ENCODE results near the gene MYL4. TPM values are rescaled to one million over a fixed set of nuclear protein-coding genes. Genes with fewer than 3 reads are reported as not detected.
A peak's percentile ranks its signal among the peaks of the same experiment; 100 is the strongest.

The MYL4 gene
- total and polyA plus RNA-seq, 4 experiments from 2014 or later = not detected

- DNase-seq = no peak
- Histone ChIP-seq H3K4me3 (ENCODE audit: low read length in 2 of 2) (no peak overlapping the region), H3K27ac (ENCODE audit: low read depth, low read length) (no peak overlapping the region), H3K36me3 (ENCODE audit: insufficient read depth, low read length) (no peaks in the 10 kb centered on the region), H3K4me1 (ENCODE audit: insufficient read depth, low read length) (peaks cover 12% of the 10 kb centered on the region), H3K27me3 (ENCODE audit: insufficient read depth, low read length) (no peaks in the 10 kb centered on the region), H3K9me3 (ENCODE audit: control insufficient read depth in 1 of 2, low read length in 2 of 2) (no peaks in the 10 kb centered on the region)
- Mint-ChIP-seq H3K4me1 (peaks cover 10 to 13% (median 12%) of the 10 kb centered on the region in 4 donors), H3K27ac (no peak overlapping the region), H3K9me3 (peaks cover 0 to 2% (median 0%) of the 10 kb centered on the region in 8 donors), H3K27me3 (peaks cover 2 to 7% of the 10 kb centered on the region in 2 donors), H3K4me3 (no peak overlapping the region), H3K36me3 (no peaks in the 10 kb centered on the region)
- ChIA-PET CTCF (ENCODE audit: partially characterized antibody) (interaction anchor here (1.0 to 4.5 kb wide), 7 partner anchors 9 to 384 kb away, joined by 3 to 42 read pairs (median 5); no protein-coding TSS in a partner anchor), POLR2A (ENCODE audit: partially characterized antibody) (no interaction called here)
- intact Hi-C loops (cut with micrococcal nuclease) = no loop called here
Measured at GRCh38 chr17:47231334-47231733, 22.2 kb downstream of the MYL4 start.

GRCh38 chr17:47231866-47232265 is 22.7 kb downstream of the MYL4 start:
- Mint-ChIP-seq H3K27me3 (peaks cover 2 to 7% of the 10 kb centered on the region in 2 donors), H3K36me3 (no peaks in the 10 kb centered on the region), H3K4me3 (no peak overlapping the region), H3K27ac (no peak overlapping the region), H3K4me1 (peaks cover 10 to 13% (median 12%) of the 10 kb centered on the region in 4 donors), H3K9me3 (peaks cover 0 to 2% (median 0%) of the 10 kb centered on the region in 8 donors)
- intact Hi-C loops (cut with micrococcal nuclease) = no loop called here
- no peak for DNase-seq
- H3K4me3 ChIP-seq (ENCODE audit: low read length in 2 of 2) = no peak overlapping the region
- no peaks in the 10 kb centered on the region for H3K36me3 ChIP-seq (ENCODE audit: insufficient read depth, low read length)
- peaks cover 12% of the 10 kb centered on the region for H3K4me1 ChIP-seq (ENCODE audit: insufficient read depth, low read length)
- no peaks in the 10 kb centered on the region for H3K27me3 ChIP-seq (ENCODE audit: insufficient read depth, low read length)
- ChIA-PET CTCF (ENCODE audit: partially characterized antibody) (interaction anchor here (1.0 to 4.5 kb wide), 6 partner anchors 9 to 384 kb away, joined by 3 to 42 read pairs (median 4); no protein-coding TSS in a partner anchor), POLR2A (ENCODE audit: partially characterized antibody) (no interaction called here)
- no peaks in the 10 kb centered on the region for H3K9me3 ChIP-seq (ENCODE audit: control insufficient read depth in 1 of 2, low read length in 2 of 2)
- H3K27ac ChIP-seq (ENCODE audit: low read depth, low read length) = no peak overlapping the region

GRCh38 chr17:47232465-47232864 is 23.3 kb downstream of the MYL4 start:
- Mint-ChIP-seq H3K36me3 (no peaks in the 10 kb centered on the region), H3K4me1 (peaks cover 10 to 13% (median 12%) of the 10 kb centered on the region in 4 donors), H3K27me3 (peaks cover 2 to 7% of the 10 kb centered on the region in 2 donors), H3K9me3 (no peaks in the 10 kb centered on the region), H3K4me3 (no peak overlapping the region), H3K27ac (peak overlapping the region in 2 of 7 donors; percentile 75 to 76)
- Histone ChIP-seq H3K9me3 (ENCODE audit: control insufficient read depth in 1 of 2, low read length in 2 of 2) (no peaks in the 10 kb centered on the region), H3K36me3 (ENCODE audit: insufficient read depth, low read length) (no peaks in the 10 kb centered on the region), H3K27me3 (ENCODE audit: insufficient read depth, low read length) (no peaks in the 10 kb centered on the region), H3K4me3 (ENCODE audit: low read length in 2 of 2) (no peak overlapping the region), H3K27ac (ENCODE audit: low read depth, low read length) (no peak overlapping the region), H3K4me1 (ENCODE audit: insufficient read depth, low read length) (peaks cover 12% of the 10 kb centered on the region)
- CTCF ChIA-PET (ENCODE audit: partially characterized antibody) = no interaction called here
- POLR2A ChIA-PET (ENCODE audit: partially characterized antibody) = no interaction called here
- no peak for DNase-seq
- intact Hi-C loops (cut with micrococcal nuclease) = no loop called here

DNA sequence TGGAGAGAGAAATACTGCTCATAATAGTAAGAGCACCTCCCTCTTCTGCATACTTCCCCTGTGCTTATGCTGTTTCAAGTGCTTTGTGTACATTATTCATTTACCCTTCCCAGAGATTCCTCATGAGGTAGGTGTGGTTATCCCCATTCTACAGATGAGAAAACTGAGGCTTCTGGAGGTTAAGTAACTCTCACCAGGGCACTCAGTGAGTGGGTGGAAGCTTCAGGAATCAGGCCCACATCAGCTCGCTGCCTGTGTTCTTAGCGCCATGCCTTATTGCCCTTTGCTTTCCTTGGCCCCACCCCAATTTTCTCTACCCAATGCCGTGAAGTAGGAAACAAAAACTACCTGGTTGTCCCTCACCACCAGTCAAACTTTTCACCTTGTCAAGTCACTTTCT is 26.4 kb downstream of the MYL4 start:
- Histone ChIP-seq H3K9me3 (ENCODE audit: control insufficient read depth in 1 of 2, low read length in 2 of 2) (no peaks in the 10 kb centered on the region), H3K27ac (ENCODE audit: low read depth, low read length) (no peak overlapping the region), H3K36me3 (ENCODE audit: insufficient read depth, low read length) (no peaks in the 10 kb centered on the region), H3K4me1 (ENCODE audit: insufficient read depth, low read length) (peaks cover under 1% of the 10 kb centered on the region), H3K27me3 (ENCODE audit: insufficient read depth, low read length) (no peaks in the 10 kb centered on the region), H3K4me3 (ENCODE audit: low read length in 2 of 2) (no peak overlapping the region)
- peaks cover 0 to 3% of the 10 kb centered on the region in 2 donors for H3K27me3 Mint-ChIP-seq
- intact Hi-C loops (cut with micrococcal nuclease) = no loop called here
- ChIA-PET POLR2A (ENCODE audit: partially characterized antibody) (no interaction called here), CTCF (ENCODE audit: partially characterized antibody) (no interaction called here)
- no peak overlapping the region for H3K4me3 Mint-ChIP-seq
- no peak overlapping the region for H3K27ac Mint-ChIP-seq
- DNase-seq = no peak
- no peaks in the 10 kb centered on the region for H3K36me3 Mint-ChIP-seq
- peaks cover 0 to 1% (median 0%) of the 10 kb centered on the region in 8 donors for H3K9me3 Mint-ChIP-seq
- H3K4me1 Mint-ChIP-seq = peaks cover 0 to 12% (median 7%) of the 10 kb centered on the region in 4 donors

DNA sequence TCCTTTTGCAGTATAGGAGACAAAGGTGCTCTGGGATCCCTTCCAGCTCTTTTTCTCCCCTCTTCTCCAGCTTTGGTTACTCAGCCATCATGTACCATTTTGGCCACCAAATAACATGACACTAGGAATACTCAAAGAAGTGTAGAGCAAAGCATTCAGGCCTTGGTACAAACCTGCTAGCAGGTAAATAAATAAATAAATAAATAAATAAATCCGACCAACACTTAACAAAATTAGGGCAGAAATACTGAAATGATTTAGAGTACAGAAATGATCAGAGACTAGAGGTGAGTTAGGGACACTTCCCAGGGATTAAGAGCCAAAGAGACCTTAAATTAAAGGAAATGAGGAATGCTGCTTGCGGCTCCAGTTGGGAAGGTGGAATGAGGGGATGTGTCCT is 26.8 kb downstream of the MYL4 start:
- CTCF ChIA-PET (ENCODE audit: partially characterized antibody) = no interaction called here
- H3K27ac Mint-ChIP-seq = peak overlapping the region in 1 of 7 donors; percentile 38
- intact Hi-C loops (cut with micrococcal nuclease) = no loop called here

DNA sequence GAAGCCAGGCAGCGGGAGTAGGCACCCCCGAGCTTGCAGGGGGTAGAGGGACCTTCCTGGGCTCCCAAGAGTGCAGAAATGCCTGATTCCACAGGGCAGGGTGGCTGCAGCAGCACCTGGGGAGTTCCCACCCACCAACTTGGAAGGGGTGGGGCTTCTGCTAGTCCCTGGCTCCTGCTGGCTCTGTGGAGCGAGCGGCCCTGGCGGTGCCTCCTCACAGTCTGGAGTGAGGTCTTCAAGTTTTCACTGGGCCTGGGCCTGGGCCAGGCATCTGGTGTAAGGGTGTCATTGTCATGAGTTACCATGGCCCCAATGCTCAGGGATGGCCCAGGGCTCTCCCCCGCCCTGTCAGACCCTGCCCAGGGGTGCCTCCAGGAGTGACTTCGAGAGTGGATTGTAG is 28.7 kb downstream of the MYL4 start:
- H3K9me3 Mint-ChIP-seq = peaks cover 0 to 1% (median 0%) of the 10 kb centered on the region in 8 donors
- Histone ChIP-seq H3K27ac (ENCODE audit: low read depth, low read length) (no peak overlapping the region), H3K27me3 (ENCODE audit: insufficient read depth, low read length) (no peaks in the 10 kb centered on the region), H3K9me3 (ENCODE audit: control insufficient read depth in 1 of 2, low read length in 2 of 2) (no peaks in the 10 kb centered on the region), H3K4me1 (ENCODE audit: insufficient read depth, low read length) (no peaks in the 10 kb centered on the region), H3K36me3 (ENCODE audit: insufficient read depth, low read length) (no peaks in the 10 kb centered on the region), H3K4me3 (ENCODE audit: low read length in 2 of 2) (no peak overlapping the region)
- POLR2A ChIA-PET (ENCODE audit: partially characterized antibody) = no interaction called here
- peaks cover 0 to 14% (median 8%) of the 10 kb centered on the region in 4 donors for H3K4me1 Mint-ChIP-seq
- intact Hi-C loops (cut with micrococcal nuclease) = no loop called here
- CTCF ChIA-PET (ENCODE audit: partially characterized antibody) = no interaction called here
- H3K27ac Mint-ChIP-seq = no peak overlapping the region
- no peaks in the 10 kb centered on the region for H3K27me3 Mint-ChIP-seq
- H3K36me3 Mint-ChIP-seq = no peaks in the 10 kb centered on the region
- no peak for DNase-seq
- no peak overlapping the region for H3K4me3 Mint-ChIP-seq

More for the DNA sequence above, 26.8 kb downstream of the MYL4 start:
- H3K4me3 Mint-ChIP-seq = no peak overlapping the region
- Histone ChIP-seq H3K27me3 (ENCODE audit: insufficient read depth, low read length) (no peaks in the 10 kb centered on the region), H3K9me3 (ENCODE audit: control insufficient read depth in 1 of 2, low read length in 2 of 2) (no peaks in the 10 kb centered on the region), H3K27ac (ENCODE audit: low read depth, low read length) (no peak overlapping the region), H3K4me1 (ENCODE audit: insufficient read depth, low read length) (no peaks in the 10 kb centered on the region), H3K36me3 (ENCODE audit: insufficient read depth, low read length) (no peaks in the 10 kb centered on the region), H3K4me3 (ENCODE audit: low read length in 2 of 2) (no peak overlapping the region)
- H3K4me1 Mint-ChIP-seq = peaks cover 0 to 14% (median 8%) of the 10 kb centered on the region in 4 donors
- H3K9me3 Mint-ChIP-seq = peaks cover 0 to 1% (median 0%) of the 10 kb centered on the region in 8 donors
- no peak for DNase-seq
- no peaks in the 10 kb centered on the region for H3K36me3 Mint-ChIP-seq
- no peaks in the 10 kb centered on the region for H3K27me3 Mint-ChIP-seq
- POLR2A ChIA-PET (ENCODE audit: partially characterized antibody) = no interaction called here

DNA sequence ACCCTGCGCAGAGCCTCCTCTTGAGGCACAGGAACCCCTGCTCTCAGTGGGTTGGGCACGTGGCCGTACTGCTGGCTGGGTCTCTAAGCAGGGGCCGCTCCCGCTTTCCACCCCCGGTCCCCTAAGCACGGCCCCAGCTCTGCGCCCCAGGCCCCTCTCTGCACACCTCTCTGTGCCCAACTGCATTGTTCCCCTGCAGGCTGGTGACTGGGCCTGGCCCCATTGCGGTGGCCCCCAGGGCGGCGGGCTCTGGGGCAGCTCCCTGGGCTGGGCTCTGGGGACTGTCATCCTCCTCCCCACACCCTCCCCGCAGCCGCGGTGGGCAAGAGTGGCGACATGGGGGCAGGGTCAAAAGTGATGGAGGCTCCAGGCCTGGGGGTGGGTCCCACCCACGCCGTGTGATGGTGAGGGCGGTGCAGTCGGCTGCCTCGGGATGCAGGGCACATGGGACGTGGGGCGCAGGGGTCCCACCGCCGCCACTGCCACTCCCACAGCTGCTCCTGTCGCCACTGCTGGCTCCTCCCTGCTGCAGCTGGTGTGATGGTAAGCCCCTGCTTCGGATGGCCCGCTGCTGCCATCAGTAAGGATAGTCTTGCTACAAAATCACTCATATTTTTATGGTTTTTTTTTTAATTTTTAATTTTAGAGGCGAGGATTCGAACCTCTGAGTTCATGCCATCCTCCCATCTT is 29.3 kb downstream of the MYL4 start:
- no peaks in the 10 kb centered on the region for H3K9me3 ChIP-seq (ENCODE audit: control insufficient read depth in 1 of 2, low read length in 2 of 2)
- no peaks in the 10 kb centered on the region for H3K27me3 ChIP-seq (ENCODE audit: insufficient read depth, low read length)
- CTCF ChIA-PET (ENCODE audit: partially characterized antibody) = no interaction called here
- peaks cover 0 to 14% (median 8%) of the 10 kb centered on the region in 4 donors for H3K4me1 Mint-ChIP-seq
- H3K4me1 ChIP-seq (ENCODE audit: insufficient read depth, low read length) = no peaks in the 10 kb centered on the region
- no peak for DNase-seq
- H3K4me3 ChIP-seq (ENCODE audit: low read length in 2 of 2) = no peak overlapping the region
- POLR2A ChIA-PET (ENCODE audit: partially characterized antibody) = no interaction called here
- H3K36me3 ChIP-seq (ENCODE audit: insufficient read depth, low read length) = no peaks in the 10 kb centered on the region
- no peak overlapping the region for H3K4me3 Mint-ChIP-seq
- peaks cover 0 to 1% (median 0%) of the 10 kb centered on the region in 8 donors for H3K9me3 Mint-ChIP-seq
- H3K27ac Mint-ChIP-seq = no peak overlapping the region
- H3K27me3 Mint-ChIP-seq = no peaks in the 10 kb centered on the region
- intact Hi-C loops (cut with micrococcal nuclease) = no loop called here
- H3K36me3 Mint-ChIP-seq = no peaks in the 10 kb centered on the region
- no peak overlapping the region for H3K27ac ChIP-seq (ENCODE audit: low read depth, low read length)
